Fibroblast of pulmonary artery (primary cell): Measurements from ENCODE around the gene TMEM72.

Experiments used
- DNase-seq: peaks from one replicate; pipeline ENCODE4 v3.0.0-alpha.2; 2010; ENCODE audit warnings: low read depth
- H3K4me3 ChIP-seq: replicated peaks from 2 replicates; pipeline ENCODE4 v1.5.1; 2011; ENCODE audit warnings: low read depth, mild to moderate bottlenecking, control low read depth, low read length, moderate library complexity
- TF ChIP-seq, protein P1 (sequence below): IDR thresholded peaks from 2 replicates; pipeline ENCODE4 v1.5.1; 2011; ENCODE audit warnings: mild to moderate bottlenecking, control low read depth, low read length, inconsistent platforms; ENCODE audit errors: missing control alignments

Gene TMEM72

DNA sequence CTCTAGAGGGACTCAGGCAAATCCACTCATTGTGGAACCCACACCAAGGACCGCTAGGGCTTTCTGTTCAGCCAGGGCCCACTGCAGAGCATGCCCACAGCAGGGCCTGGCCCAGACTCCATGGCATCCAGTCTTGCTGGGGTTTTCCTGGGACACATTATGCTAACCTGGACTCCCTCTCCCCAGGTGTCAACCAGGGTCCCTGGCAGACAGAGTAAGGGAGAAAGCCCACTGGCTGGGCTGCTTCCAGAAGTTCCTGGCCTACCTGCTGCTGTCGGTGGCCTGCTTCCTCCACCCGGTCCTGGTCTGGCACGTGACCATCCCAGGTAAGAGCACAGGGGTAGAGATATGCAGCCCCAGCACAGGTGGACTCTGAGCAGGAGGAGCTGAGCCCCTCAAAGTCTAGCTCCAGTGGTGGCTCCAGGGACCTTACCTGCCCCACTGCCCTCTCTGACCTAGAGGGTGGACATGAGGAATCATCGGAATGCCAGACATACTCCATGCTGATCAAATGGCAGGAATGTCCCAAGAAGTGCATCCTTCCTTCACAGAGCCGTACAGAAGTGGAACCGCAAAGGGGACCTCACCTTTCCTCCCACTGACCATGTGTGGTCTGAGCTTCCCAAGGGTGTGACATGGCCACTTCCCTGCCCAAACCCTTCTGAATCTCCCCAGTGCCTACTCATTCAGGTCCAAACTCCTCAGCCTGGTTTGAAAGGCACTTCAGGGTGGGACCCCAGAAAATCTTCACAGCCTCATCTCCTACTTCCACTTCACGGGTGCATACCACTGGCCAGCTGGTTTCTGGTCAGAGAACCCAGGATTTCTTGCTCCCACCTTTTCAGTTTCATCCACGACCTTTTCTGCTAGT lies 22.5 kb downstream of the TMEM72 start:
- TF ChIP-seq, protein P1, sequence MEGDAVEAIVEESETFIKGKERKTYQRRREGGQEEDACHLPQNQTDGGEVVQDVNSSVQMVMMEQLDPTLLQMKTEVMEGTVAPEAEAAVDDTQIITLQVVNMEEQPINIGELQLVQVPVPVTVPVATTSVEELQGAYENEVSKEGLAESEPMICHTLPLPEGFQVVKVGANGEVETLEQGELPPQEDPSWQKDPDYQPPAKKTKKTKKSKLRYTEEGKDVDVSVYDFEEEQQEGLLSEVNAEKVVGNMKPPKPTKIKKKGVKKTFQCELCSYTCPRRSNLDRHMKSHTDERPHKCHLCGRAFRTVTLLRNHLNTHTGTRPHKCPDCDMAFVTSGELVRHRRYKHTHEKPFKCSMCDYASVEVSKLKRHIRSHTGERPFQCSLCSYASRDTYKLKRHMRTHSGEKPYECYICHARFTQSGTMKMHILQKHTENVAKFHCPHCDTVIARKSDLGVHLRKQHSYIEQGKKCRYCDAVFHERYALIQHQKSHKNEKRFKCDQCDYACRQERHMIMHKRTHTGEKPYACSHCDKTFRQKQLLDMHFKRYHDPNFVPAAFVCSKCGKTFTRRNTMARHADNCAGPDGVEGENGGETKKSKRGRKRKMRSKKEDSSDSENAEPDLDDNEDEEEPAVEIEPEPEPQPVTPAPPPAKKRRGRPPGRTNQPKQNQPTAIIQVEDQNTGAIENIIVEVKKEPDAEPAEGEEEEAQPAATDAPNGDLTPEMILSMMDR = no peak
- no peak for DNase-seq
- no peak overlapping the region for H3K4me3 ChIP-seq

DNA sequence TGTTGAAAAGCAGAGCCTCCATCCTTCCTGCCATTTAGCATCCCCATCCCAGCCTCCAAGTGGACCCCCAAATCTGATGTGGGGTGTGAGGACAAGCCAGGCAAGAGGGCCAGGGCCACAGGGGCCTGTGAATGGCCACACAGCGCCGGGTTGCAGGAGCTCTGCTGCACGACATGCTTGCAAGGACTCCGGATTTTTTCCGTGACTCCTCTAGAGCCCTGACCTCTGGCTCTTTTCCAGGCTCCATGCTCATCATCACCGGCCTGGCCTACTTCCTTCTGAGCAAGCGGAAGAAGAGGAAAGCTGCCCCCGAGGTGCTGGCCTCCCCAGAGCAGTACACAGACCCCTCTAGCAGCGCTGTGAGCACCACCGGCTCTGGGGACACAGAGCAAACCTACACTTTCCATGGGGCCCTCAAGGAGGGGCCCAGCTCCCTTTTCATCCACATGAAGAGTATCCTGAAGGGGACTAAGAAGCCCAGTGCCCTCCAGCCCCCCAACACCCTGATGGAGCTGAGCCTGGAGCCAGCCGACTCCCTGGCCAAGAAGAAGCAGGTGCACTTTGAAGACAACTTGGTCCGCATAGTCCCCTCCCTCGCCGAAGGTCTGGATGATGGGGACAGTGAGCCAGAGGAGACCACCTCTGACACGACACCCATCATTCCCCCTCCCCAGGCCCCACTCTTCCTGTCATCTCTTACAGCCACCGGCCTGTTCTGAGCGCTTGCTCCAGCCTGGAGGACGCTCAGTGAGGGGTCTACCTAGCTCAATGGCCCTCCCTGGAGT lies 23.5 kb downstream of the TMEM72 start:
- TF ChIP-seq, protein P1 = no peak
- no peak overlapping the region for H3K4me3 ChIP-seq
- no peak for DNase-seq

- peak; percentile 91 for DNase-seq
- TF ChIP-seq, protein P1 = no peak
Measured at GRCh38 chr10:44935201-44935965, 24.2 kb downstream of the TMEM72 start.

DNA sequence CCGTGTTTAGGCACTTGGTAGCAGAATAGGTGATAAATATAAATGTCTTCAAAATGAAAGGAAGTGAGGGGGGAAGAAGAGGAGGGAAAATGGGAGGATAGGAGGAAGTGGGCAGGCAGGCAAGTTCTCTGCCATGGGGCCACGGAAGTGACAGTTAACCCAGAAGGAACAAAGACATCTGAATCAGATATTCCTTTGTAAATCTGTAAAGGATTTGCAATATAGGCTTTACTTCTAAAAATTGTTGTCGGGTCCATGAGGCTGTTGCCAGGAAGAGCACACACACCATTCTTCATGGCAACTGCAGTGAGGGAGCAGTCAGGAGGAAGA lies 24.8 kb downstream of the TMEM72 start:
- no peak for DNase-seq
- TF ChIP-seq, protein P1 = no peak
- H3K4me3 ChIP-seq = no peak overlapping the region

More at GRCh38 chr10:44935201-44935965, 24.2 kb downstream of the TMEM72 start:
- no peak overlapping the region for H3K4me3 ChIP-seq

DNA sequence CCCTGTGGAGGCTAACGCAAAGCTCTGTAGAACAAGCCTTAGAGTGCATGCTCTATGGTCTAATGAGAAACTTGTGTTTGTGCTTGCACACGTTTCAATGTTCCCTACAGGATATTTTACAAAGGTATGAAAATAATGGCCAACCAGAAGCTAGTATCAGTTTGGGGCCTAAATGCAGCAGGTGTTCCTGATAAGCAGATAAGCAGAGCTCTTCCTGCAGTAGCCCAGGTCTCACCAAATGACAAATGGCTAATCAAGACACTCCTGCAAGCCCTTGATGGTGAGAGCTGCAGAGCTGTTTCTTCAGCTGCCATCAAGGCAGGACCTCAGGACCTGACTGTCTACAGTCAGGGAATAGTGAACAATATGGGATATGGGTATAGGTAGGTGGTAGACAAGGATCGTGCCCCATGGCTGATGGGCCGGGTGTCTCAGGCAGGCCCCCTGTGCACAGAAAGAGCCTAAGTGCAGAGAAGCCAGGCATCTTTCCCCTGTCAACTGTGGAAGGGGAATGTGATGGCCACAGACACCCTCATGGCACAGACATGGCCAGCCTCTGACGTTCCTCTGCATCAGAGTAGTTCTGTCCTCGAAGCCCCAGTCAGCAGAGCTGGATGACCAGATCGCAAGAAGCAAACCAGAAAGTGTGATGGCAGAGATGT lies 25.3 kb downstream of the TMEM72 start:
- no peak for DNase-seq
- TF ChIP-seq, protein P1 = no peak
- no peak overlapping the region for H3K4me3 ChIP-seq
